ENCODE data around the gene SLC2A10. TPM values are rescaled to one million over a fixed set of nuclear protein-coding genes. Genes with fewer than 3 reads are reported as not detected.

The SLC2A10 gene
- total and polyA plus RNA-seq, 2 donors (not counting 3 experiments of a cell fraction or from before 2014, with no cell fraction given), result 11.2 to 13.6 TPM

DNA sequence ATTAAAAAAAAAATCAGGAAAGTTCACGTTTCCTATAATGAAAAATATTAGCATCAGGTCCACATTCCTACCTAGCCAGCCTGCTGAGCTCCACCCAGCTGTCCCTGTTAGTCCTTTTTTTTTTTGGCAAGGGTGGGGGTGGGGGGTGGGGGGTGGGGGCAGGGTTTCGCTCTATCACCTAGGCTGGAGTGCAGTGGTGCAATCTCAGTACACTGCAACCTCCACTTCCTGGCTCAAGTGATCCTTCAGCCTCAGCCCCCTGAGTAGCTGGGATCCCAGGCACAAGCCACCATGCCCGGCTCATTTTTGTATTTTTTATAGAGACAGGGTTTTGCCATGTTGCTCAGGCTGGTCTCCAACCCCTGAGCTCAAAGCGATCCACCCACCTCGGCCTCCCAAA lies 7.5 kb upstream of the SLC2A10 start:
- Histone ChIP-seq H3K9me1 (replicated peaks; ENCODE audit: control insufficient read depth, extremely low read depth, insufficient read depth, low read length) (no peaks in the 10 kb centered on the region), H3K27ac (ENCODE audit: insufficient read depth, low read depth, low read length) (no peak overlapping the region), H3K36me3 (ENCODE audit: control insufficient read depth in 2 of 2, extremely low read depth in 1 of 2, insufficient read depth in 2 of 2, low read length in 2 of 2) (no peaks in the 10 kb centered on the region), H3K9me3 (replicated peaks; ENCODE audit: control insufficient read depth, insufficient read depth, low read length) (no peaks in the 10 kb centered on the region), H3K79me2 (ENCODE audit: control insufficient read depth, insufficient read depth, low read length) (no peaks in the 10 kb centered on the region), H3K9ac (replicated peaks; ENCODE audit: extremely low read depth, insufficient read depth, low read length) (no peak overlapping the region), H2AFZ (ENCODE audit: low read depth, low read length) (no peak overlapping the region), H3K4me1 (ENCODE audit: control insufficient read depth, extremely low read depth, insufficient read depth, low read length) (no peaks in the 10 kb centered on the region), H3K4me3 (replicated peaks in 1 of 3; ENCODE audit: insufficient read depth in 1 of 3, low read depth in 1 of 3, low read length in 3 of 3) (no peak overlapping the region), H4K20me1 (replicated peaks; ENCODE audit: control insufficient read depth, extremely low read depth, insufficient read depth, low read length) (no peaks in the 10 kb centered on the region), H3K27me3 (ENCODE audit: control insufficient read depth in 2 of 2, insufficient read depth in 2 of 2, low read length in 2 of 2) (peaks cover 4 to 9% of the 10 kb centered on the region in 2 experiments), H3K4me2 (ENCODE audit: insufficient read depth, low read length) (no peak overlapping the region)
- TF ChIP-seq POLR2AphosphoS5 (IDR thresholded peaks at IDR 0.05; ENCODE audit: insufficient read depth, low read depth, low read length) (no peak), FOS (IDR thresholded peaks at IDR 0.05; ENCODE audit: borderline replicate concordance, insufficient read depth, low read length) (no peak), POLR2A (IDR thresholded peaks at IDR 0.05; ENCODE audit: low read depth, low read length) (no peak), GATA2 (IDR thresholded peaks at IDR 0.05; ENCODE audit: insufficient read depth, insufficient read length, low read depth, low read length) (no peak), JUN (IDR thresholded peaks at IDR 0.05; ENCODE audit: borderline replicate concordance, insufficient read depth, insufficient read length, low read depth) (no peak), MYC (IDR thresholded peaks at IDR 0.05; ENCODE audit: low read depth, low read length) (no peak), EZH2 (IDR thresholded peaks at IDR 0.05; ENCODE audit: borderline replicate concordance, low read depth, low read length, severe bottlenecking) (no peak)
- TF ChIP-seq, protein P1, sequence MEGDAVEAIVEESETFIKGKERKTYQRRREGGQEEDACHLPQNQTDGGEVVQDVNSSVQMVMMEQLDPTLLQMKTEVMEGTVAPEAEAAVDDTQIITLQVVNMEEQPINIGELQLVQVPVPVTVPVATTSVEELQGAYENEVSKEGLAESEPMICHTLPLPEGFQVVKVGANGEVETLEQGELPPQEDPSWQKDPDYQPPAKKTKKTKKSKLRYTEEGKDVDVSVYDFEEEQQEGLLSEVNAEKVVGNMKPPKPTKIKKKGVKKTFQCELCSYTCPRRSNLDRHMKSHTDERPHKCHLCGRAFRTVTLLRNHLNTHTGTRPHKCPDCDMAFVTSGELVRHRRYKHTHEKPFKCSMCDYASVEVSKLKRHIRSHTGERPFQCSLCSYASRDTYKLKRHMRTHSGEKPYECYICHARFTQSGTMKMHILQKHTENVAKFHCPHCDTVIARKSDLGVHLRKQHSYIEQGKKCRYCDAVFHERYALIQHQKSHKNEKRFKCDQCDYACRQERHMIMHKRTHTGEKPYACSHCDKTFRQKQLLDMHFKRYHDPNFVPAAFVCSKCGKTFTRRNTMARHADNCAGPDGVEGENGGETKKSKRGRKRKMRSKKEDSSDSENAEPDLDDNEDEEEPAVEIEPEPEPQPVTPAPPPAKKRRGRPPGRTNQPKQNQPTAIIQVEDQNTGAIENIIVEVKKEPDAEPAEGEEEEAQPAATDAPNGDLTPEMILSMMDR (IDR thresholded peaks at IDR 0.05; ENCODE audit: extremely low read depth in 1 of 2, insufficient read depth in 1 of 2, low read depth in 1 of 2, low read length in 2 of 2), result no peak
- TF ChIP-seq, protein P2, sequence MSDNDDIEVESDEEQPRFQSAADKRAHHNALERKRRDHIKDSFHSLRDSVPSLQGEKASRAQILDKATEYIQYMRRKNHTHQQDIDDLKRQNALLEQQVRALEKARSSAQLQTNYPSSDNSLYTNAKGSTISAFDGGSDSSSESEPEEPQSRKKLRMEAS (IDR thresholded peaks at IDR 0.05; ENCODE audit: insufficient read depth, insufficient read length), result no peak
- intact Hi-C loops (cut with micrococcal nuclease) (no loop called here), dilution Hi-C loops (cut with MboI; ENCODE audit: extremely low pct_ligation_motif_present, low sequenced_read_pairs) (no loop called here)
- ChIA-PET CTCF (interaction anchor here (0.6 to 1.0 kb wide), 2 partner anchors 21 to 1306 kb away, joined by 3 read pairs; no protein-coding TSS in a partner anchor), POLR2A (no interaction called here)
- FAIRE-seq, result no peak
- no TSS peak for BruUV-seq (replicated peaks)
- no peak for DNase-seq (ENCODE audit: low read depth, low spot score)

Data from endothelial cell of umbilical vein (primary cell).